HUDEP-2 (cell line): ENCODE data around the gene SLC39A11.

Source experiments
- DNase-seq, 76 experiments: peaks; one replicate each; lab custom pipeline; 2025; ENCODE audit not compliant: unreplicated experiment in 76 of 76; lab: John Stamatoyannopoulos, UW

The SLC39A11 gene

GRCh38 chr17:72886622-72887021, 205.9 kb downstream of the SLC39A11 start:
- no peak for DNase-seq

DNA sequence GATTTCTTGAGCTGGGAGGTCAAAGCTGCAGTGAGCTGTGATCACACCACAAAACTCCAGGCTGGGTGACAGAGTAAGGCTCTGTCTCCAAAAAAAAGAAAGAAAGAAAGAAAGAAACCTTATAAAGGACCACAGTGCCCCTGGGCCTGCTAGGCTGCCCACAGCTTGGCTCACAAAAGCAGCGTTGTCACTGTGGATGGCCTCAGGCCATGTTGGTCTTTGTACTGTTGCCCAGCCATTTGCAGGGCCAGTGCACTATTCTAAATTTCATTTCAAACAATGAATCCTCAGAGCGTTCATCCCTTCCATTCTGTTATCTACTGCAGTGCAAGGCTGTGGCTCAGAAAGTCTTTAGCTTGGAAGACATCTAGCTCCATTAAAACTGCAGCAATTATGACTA, 208.4 kb downstream of the SLC39A11 start:
- DNase-seq: no peak

- DNase-seq: no peak
Measured at GRCh38 chr17:72883351-72883750, 209.1 kb downstream of the SLC39A11 start.

GRCh38 chr17:72882426-72882825, 210.1 kb downstream of the SLC39A11 start:
- no peak for DNase-seq

DNA sequence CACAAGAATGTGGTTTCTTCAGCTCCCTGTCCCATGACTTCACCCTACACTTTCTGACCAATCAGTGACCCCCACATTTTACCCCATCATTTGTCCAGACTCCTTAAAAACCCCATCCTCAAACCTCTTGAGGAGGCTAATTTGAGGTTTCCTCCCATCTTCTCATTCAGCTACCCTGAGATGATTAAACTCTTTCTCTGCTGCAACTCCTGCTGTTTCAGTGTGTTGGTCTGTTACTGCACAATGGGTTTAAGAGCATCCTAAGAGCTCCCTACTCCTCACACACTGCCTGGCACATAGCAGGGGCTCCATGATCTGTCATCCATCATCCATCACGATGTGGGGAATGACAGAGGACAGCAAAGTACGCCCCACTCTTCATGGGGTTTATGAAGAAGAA, 212.6 kb downstream of the SLC39A11 start:
- DNase-seq: no peak

DNA sequence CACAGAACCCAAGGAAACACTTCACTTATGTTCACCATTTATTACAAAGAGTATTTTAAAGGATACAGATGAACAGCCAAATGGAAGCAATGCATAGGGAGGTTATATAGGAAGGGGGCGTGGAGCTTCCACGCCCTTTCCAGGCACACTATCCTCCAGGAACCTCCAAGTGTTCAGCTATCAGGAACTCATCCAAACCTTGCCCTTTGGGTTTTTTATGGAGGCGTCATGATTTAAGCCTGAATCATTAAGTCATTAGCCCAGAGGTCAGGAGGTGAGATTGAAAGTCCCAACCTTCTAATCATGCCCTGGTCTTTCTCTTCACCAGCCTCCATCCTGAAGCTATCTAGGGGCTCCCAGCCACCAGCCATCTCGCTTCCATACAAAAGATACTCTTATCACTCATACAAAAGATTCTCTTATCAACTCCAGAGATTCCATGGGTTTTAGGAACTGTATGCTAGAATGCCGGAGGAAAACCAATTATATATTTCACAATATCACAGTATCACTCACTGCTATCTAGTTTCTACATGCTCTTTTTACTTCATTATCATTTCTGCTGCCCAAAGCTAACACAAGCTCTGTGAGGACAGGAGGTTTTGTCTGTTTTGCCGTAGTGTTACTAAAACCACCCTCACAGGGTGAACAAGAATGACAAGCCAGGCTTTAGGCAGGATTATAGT, 213.4 kb downstream of the SLC39A11 start:
- DNase-seq: no peak

DNA sequence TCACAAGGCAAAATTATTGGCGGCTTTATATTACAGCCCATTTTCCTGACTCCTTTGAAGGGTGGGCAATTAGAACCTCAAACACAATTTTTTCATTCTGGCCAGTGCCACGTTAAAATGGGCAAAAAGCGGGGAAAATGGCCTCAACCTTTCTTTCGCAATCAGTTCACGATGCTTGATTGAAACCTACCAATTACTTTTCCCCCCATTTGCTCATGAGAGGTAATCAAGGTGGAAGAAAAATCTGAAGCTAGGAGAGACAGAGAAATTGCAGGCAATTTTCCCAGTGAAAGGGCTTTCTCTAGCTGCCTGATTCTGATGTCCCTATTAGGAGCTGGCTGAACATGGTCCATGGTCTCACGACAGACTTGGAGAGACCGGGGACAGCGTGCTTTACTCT, 215.1 kb downstream of the SLC39A11 start:
- DNase-seq: no peak

DNA sequence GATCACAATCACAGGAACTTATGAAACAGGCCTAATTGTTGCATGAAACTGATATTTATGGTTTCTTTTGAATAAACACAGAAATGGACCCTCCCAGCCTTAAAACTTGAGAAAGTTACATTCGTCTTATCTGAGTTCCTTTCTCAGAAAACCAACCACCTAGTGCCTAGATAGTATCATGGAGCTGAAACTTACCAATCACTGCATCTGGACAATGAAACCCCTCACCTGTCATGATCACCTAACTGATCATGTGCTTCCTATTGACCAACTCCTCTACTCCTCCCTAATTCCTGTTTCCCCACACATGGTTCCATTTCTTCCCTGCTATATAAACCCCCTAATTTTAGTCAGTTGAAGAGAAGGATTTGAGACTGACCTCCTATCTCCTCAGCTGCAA, 216.1 kb downstream of the SLC39A11 start:
- DNase-seq: no peak

DNA sequence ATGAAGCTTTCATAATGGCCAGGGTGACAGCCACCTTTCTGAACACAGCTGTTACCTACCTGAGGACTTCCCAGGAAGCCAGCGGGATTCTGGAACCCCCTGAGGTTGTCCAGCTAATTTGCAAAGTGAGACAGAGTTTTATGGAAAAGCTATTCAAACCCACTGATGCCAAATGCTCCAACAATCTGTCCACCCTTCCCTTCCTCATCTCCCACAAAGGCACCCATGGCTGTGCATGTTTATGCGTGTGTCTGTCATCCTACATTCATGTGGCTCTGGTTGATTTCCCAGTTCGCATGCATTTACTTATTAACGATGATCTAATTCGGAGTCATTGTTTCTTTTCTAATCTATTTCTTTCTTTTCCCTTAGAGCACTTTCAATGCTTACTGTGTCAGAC, 217.1 kb downstream of the SLC39A11 start:
- no peak for DNase-seq

GRCh38 chr17:72872396-72872795, 220.1 kb downstream of the SLC39A11 start:
- DNase-seq: peak in 3 of 76 experiments; percentile 1 to 9 (median 5)

DNA sequence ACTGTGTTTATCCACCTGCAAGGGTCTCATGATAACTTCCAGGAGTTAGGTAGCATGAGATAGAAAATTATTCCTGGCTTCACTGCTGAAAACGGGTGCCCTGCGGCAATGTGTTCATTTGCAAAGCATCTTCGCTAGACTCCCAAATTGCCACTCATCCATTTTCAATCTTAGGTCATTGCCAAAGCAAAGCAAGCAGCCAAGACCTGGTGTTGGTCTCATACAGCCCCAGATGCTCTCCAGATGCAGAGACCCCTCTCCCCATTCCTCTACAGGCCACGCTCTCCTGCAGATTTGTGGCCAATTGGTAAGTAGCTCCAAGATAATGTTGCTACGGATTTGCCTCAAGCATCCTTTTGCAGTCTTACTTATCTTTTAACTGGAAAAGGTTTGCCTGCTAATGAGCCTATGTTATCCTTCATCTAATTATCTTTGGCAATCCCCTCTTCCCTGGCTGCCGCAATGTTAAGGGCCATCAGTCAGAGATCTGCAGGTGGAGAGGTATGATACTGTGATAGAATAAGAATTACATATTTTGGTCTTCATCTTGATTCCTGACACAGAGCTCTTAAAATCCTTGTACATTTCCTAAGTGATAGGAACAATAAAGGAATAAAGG, 222.0 kb downstream of the SLC39A11 start:
- no peak for DNase-seq

DNA sequence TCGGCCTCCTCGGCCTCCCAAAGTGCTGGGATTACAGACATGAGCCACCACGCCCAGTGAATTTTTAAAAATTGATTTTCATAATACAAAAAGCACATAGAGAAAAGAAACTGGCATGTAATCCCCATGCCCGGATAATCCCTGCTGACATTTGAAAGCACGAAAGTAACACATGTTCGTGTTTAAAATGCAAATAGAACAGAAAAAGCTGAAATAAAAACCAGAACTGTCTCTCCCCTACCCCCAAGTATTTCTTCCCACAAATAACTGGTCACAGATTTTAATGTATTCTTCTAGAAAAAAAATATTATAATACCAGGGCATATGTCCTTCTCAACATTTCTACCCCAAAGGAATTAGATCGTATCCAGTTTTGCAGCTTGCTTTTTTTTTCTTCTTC, 222.9 kb downstream of the SLC39A11 start:
- DNase-seq: no peak

DNA sequence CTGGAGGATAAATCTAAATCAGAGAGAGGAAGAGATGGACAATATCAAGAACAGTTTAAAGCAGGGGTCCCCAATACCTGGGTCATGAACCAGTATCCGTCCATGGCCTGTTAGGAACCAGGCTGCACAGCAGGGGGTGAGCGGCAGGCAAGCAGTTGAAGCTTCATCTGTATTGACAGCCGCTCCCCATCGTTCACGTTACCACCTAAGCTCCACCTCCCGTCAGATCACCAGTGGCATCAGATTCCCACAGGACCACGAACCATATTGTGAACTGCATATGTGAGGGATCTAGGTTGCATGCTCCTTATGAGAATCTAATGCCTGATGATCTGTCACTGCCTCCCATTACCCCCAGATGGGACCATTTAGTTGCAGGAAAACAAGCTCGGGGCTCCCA, 226.5 kb downstream of the SLC39A11 start:
- no peak for DNase-seq

GRCh38 chr17:72863526-72864211, 228.8 kb downstream of the SLC39A11 start:
- no peak for DNase-seq

DNA sequence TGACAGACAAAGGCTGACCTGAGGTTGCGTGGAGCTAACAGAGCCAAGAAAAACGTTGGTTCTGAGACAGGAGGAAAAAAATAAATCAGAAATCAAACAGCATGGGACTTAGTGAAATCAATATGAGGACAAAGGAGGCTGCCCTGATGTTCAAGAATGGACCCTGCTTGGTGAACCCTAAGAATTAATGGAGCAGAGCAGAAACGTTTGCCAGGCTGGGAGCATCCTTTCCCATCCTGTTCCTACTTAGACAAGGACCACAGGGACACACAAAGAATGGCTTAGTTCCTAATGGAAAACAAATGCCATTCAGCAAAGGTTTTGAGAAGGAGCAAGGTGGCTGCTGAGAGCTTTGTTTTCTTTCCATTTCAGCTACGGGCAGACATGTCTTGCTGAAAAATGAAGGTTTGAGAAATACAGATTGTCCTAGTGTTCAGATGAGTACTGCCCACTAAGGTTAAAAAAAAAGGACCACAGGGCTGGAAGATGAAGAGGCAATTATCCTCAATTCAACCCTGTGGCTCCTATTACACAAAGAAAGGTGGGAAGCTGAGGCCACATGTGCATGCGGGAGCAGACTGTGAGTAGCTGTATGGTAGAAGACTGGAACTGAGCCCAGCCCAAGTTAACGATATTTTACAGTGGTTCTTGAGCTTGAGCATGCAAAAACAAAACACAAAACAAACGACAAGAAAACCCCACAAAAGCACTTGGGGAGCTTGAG, 230.1 kb downstream of the SLC39A11 start:
- no peak for DNase-seq

GRCh38 chr17:72861811-72862210, 230.7 kb downstream of the SLC39A11 start:
- no peak for DNase-seq

DNA sequence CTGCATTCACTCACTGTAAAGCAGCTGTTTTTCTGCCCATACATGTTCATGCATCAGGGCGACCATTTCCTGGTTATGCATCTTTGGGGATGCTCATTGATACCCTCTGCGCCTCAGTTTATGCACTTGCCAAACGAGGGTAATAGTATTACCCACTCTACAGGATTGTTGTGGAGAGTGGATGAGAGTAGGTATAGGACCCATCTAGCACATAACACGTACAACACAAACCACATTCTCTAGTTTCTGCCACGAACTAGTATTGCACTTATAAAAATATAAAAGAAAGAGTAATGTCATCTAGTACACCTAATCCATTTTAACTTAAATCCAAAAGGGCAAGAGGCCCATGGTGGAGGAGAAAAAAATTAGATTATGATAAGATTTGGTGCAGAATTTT, 231.7 kb downstream of the SLC39A11 start:
- DNase-seq: no peak

DNA sequence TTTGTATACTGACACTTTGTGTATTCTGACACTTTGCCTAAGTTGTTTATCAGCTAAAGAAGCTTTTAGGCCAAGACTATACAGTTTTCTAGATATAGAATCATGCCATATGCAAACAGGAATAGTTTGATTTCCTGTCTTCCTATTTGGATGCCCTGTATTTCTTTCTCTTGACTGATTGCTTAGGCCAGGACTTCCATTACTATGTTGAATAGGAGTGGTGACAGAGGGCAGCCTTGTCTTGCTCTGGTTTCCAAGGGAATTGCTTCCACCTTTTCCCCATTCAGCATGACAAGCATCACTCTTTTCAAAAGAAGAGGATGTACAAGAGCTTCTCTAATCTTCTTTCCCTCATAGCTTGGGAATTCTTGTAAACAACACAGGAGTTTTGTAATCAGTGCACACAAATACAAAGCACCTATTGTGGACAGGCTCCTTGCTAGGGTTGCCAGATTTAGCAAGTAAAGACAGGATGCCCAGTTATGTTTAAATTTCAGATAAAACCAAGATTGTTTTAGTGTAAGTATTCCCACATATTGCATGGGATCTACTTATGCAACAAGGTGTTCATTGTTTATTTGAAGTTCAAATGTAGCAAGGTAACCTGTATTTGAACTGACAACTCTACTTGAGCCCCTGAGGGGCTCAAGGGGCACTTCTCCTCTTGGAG, 233.5 kb downstream of the SLC39A11 start:
- DNase-seq: no peak

DNA sequence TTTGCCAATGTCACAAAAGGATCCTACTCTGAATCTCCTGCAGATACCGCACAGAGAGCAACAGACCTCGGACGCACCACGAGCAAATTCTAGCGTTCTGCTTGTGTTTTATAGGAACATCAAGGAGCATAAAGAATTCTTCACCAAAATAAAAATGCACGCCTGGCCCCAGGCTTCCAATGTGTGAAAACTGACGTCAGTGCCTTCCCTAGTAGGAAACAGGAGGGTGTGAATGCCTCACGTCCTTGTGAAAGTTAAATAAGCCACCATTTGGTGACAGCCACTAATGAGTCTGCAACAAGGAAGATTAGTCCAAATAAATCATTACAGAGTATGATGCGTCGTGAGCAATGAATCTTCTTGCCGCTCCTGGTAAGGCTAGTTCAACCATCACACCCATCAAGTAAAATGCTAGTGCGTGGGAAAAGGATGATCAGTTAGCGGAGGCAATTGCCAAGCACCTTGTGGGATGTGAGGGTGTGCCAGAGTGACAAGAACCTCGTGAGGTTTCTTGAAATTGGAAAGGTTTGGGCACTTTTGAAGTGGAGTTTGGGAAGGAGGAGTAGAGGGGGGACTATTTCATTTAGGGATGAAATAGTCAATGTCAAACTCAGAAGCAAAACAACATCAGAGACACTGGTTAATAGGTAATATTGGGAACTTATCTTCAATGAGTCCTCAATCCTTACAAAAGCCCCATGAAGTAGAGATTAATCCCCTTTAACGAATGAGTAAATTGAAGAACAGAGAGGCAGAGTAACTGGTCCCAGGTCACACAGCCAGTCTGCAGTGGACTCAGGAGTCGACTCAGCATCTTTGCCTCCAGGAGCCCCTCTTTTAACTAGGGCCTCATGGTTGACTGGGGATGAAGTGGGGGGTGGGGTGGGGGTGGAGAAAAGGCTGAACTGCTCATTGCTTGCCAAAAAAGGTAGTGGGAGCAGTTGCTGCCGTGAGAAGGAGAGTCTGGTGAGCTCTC, 238.8 kb downstream of the SLC39A11 start:
- DNase-seq: no peak
